AG04450 (cell line): ENCODE results near the gene KISS1R. TPM values are rescaled to one million over a fixed set of nuclear protein-coding genes. Genes with fewer than 3 reads are reported as not detected.

ENCODE experiments used
- CTCF ChIA-PET: fragments of 300-600, 350-600 bp; formaldehyde crosslinking; extraction: SDS; loops from one replicate; lab custom pipeline; 2022; ENCODE audit warnings: antibody characterized with exemption, inconsistent platforms; lab: Charles Lee
- POLR2A ChIA-PET: fragments of 350-600 bp; formaldehyde crosslinking; extraction: SDS; loops from one replicate; lab custom pipeline; 2021; ENCODE audit warnings: antibody characterized with exemption, inconsistent platforms; lab: Yijun Ruan, JAX
- DNase-seq: peaks from one replicate; pipeline ENCODE4 v3.0.0-alpha.2; 2011; ENCODE audit warnings: low read depth, low spot score
- H3K27ac ChIP-seq: one replicate; pipeline ENCODE4 v1.5.1; 2012; ENCODE audit warnings: low read depth, low read length, control low read depth
- H3K27me3 ChIP-seq: one replicate; pipeline ENCODE4 v1.6.0; 2012; ENCODE audit warnings: low read length; ENCODE audit not compliant: control insufficient read depth, insufficient read depth
- H3K4me3 ChIP-seq: 2 replicates; pipeline ENCODE4 v1.5.1; 2011; ENCODE audit warnings: mild to moderate bottlenecking, low read depth, low read length, control low read depth
- H3K9me3 ChIP-seq: 2 replicates; pipeline ENCODE4 v1.5.1; 2012; ENCODE audit warnings: low read length; ENCODE audit not compliant: control insufficient read depth, insufficient read depth
- CTCF ChIP-seq: IDR thresholded peaks from 2 replicates; pipeline ENCODE4 v1.5.1; 2011; ENCODE audit warnings: low read depth, low read length, control low read depth, inconsistent platforms
- polyA plus RNA-seq: library from polyadenylated mRNA; depleted of rRNA; stranded (reverse); fragments of >200 nt; gene quantifications from 2 replicates; pipeline ENCODE4 v1.2.3, GENCODE V29; 2011

KISS1R gene
- polyA plus RNA-seq, 1 experiment: not detected

GRCh38 chr19:892243-892893 lies 24.8 kb upstream of the KISS1R start:
- no peaks in the 10 kb centered on the region for H3K27me3 ChIP-seq
- peak overlapping the region; percentile 39 for H3K27ac ChIP-seq
- ChIA-PET CTCF (no interaction called here), POLR2A (interaction anchor here (0.6 to 1.2 kb wide), 6 partner anchors 11 to 135 kb away, joined by 3 to 5 read pairs (median 3); no protein-coding TSS in a partner anchor)
- H3K9me3 ChIP-seq: no peaks in the 10 kb centered on the region; the same call in 1 of the 2 replicates
- DNase-seq: no peak
- peak overlapping the region; percentile 82 for H3K4me3 ChIP-seq
- TF ChIP-seq CTCF: no peak

DNA sequence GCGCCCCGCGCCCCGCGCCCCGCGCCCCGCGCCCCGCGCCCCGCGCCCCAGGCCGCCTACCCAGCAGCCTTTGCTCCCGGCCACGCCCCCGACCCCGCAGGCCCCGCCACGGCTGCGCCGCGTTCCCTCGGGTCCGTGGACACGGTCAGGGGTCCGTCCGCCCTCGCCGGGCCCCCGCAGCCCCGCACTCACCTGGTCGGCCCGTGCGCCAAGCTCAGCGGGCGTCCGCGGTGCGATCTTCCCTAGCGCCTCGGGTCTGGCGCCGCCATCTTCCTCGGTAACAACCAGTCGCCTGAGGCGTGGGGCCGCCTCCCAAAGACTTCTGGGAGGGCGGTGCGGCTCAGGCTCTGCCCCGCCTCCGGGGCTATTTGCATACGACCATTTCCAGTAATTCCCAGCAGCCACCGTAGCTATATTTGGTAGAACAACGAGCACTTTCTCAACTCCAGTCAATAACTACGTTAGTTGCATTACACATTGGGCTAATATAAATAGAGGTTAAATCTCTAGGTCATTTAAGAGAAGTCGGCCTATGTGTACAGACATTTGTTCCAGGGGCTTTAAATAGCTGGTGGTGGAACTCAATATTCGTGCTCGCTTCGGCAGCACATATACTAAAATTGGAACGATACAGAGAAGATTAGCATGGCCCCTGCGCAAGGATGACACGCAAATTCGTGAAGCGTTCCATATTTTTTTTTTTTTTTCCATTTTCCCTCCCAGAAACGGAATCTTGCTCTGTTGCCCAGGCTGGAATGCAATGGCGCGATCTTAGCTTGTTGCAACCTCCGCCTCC lies 24.0 kb upstream of the KISS1R start, which contains the start of the genes MED16 and RNU6-9:
Gene MED16 (minus strand): TSS at position 294 of the 796 bp plus-strand sequence. CDS start 2,056 bp downstream, outside the sequence.
Gene RNU6-9 (plus strand): TSS at position 591 of the 796 bp plus-strand sequence.
- H3K27ac ChIP-seq: peak within 1 kb of the TSS; percentile 54
- CTCF ChIA-PET: no interaction called here
- H3K27me3 ChIP-seq: no peaks in the 10 kb centered on the region
- no peak for TF ChIP-seq CTCF
- peak within 1 kb of the TSS; percentile 82 for H3K4me3 ChIP-seq
- H3K9me3 ChIP-seq: no peaks in the 10 kb centered on the region; the same call in 1 of the 2 replicates
- POLR2A ChIA-PET: interaction anchor here (0.5 to 1.2 kb wide), 8 partner anchors 12 to 159 kb away, joined by 3 to 6 read pairs (median 3); partner anchors contain the start of gene WDR18
- DNase-seq: peak; percentile 85

GRCh38 chr19:896434-896833 lies 20.7 kb upstream of the KISS1R start:
- Histone ChIP-seq H3K9me3 (no peaks in the 10 kb centered on the region; the same call in 1 of the 2 replicates), H3K4me3 (no peak overlapping the region), H3K27ac (no peak overlapping the region), H3K27me3 (no peaks in the 10 kb centered on the region)
- DNase-seq: no peak
- TF ChIP-seq CTCF: no peak
- CTCF ChIA-PET: no interaction called here
- POLR2A ChIA-PET: no interaction called here

DNA sequence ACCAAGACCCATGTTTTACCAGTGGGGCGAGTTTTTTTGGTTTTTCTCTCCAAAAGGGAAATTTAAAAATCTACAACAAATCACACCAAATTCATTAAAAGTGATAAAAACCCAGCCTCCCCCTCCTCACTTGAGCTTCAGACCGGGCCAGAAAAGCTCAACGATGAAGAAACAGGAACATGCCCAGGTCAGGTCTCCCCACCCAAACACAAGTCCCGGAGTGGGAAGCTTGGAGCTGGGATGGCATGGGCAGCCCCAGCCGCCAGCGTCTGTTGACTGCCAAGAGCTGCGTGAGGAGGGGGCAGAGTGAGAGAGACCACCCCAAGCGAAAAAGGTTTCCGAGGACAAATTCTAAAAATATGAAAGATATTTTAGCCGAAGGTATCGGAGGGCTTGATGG lies 20.1 kb upstream of the KISS1R start:
- POLR2A ChIA-PET: no interaction called here
- CTCF ChIA-PET: no interaction called here
- H3K4me3 ChIP-seq: no peak overlapping the region
- no peaks in the 10 kb centered on the region; the same call in 1 of the 2 replicates for H3K9me3 ChIP-seq
- TF ChIP-seq CTCF: no peak
- H3K27me3 ChIP-seq: no peaks in the 10 kb centered on the region
- DNase-seq: no peak
- no peak overlapping the region for H3K27ac ChIP-seq
